Gastroesophageal sphincter (tissue), 4 donors: ENCODE measurements around the gene TPD52L1. TPM values are rescaled to one million over a fixed set of nuclear protein-coding genes. Genes with fewer than 3 reads are reported as not detected.
"Not testable (repeated sequence)": the region's sequence is repeated elsewhere in the genome, so short reads cannot be mapped to it uniquely, and the experiment has no call there.

ENCODE experiments used
- ATAC-seq: fragments of 150-250 bp; one replicate; pipeline ENCODE4 v1.9.1; 2016; ENCODE audit warnings: mild to moderate bottlenecking, moderate library complexity
- H3K27ac ChIP-seq, 4 donors: fragments of 200-600 bp; sonication (generic) in 3 of 4; 1 replicate in 3 of 4; 2 replicates in 1 of 4; pipeline ENCODE4 v1.5.1; 2016 to 2019
- H3K27me3 ChIP-seq: fragments of 200-600 bp; sonication (generic); one replicate; pipeline ENCODE4 v1.5.1; 2019
- H3K36me3 ChIP-seq, 2 donors: fragments of 200-600 bp; sonication (generic); one replicate each; pipeline ENCODE4 v1.5.1; 2019; ENCODE audit warnings: control low read depth in 1 of 2
- H3K4me1 ChIP-seq, 3 donors: fragments of 200-600 bp; sonication (generic); 1 replicate in 2 of 3; 2 replicates in 1 of 3; pipeline ENCODE4 v1.5.1; 2016 to 2019; ENCODE audit warnings: control low read depth in 2 of 3
- H3K4me3 ChIP-seq, 2 donors: fragments of 200-600 bp; sonication (generic); one replicate each; pipeline ENCODE4 v1.5.1; 2019; ENCODE audit warnings: mild to moderate bottlenecking in 1 of 2, moderate library complexity in 1 of 2
- H3K9me3 ChIP-seq, 3 donors: fragments of 200-600 bp; sonication (generic); one replicate each; pipeline ENCODE4 v1.5.1; 2017 to 2019; ENCODE audit warnings: control low read depth in 2 of 3
- EP300 ChIP-seq: sonication (generic); formaldehyde crosslinking; IDR thresholded peaks from one replicate; pipeline ENCODE4 v1.6.1; 2017; ENCODE audit warnings: antibody characterized with exemption, mild to moderate bottlenecking
- POLR2A ChIP-seq, 2 donors: fragments of 450-650 bp; IDR thresholded peaks; one replicate each; pipeline ENCODE4 v1.6.1; 2017; ENCODE audit warnings: antibody characterized with exemption in 2 of 2, mild to moderate bottlenecking in 2 of 2, moderate library complexity in 1 of 2
- POLR2AphosphoS5 ChIP-seq: sonication (generic); formaldehyde crosslinking; IDR thresholded peaks from one replicate; pipeline ENCODE4 v1.6.1; 2017; ENCODE audit warnings: antibody characterized with exemption
- WGBS, 2 donors: methylation state at CpG; one replicate each; pipeline ENCODE4 v1.1.5; 2018; ENCODE audit warnings: low coverage in 1 of 2; 5-methylcytosine and 5-hydroxymethylcytosine counted together
- total RNA-seq, 4 donors: library from RNA; depleted of rRNA; stranded (reverse); fragments of >200 nt; gene quantifications; one replicate each; pipeline ENCODE4 v1.1.0, GENCODE V29; 2016
- TF ChIP-seq, protein P1 (sequence below), 4 experiments: fragments of 200-600 bp in 2 of 4; fragments of 450-650 bp in 2 of 4; sonication (generic) in 1 of 4; IDR thresholded peaks; one replicate each; pipeline ENCODE4 v1.5.1; 2017 to 2019; ENCODE audit warnings: antibody characterized with exemption in 4 of 4, mild to moderate bottlenecking in 2 of 4, moderate library complexity in 2 of 4

Gene TPD52L1
- total RNA-seq, 4 donors from 2014 or later = 11.2 to 59.7 (median 20.2) TPM

- H3K27me3 ChIP-seq = no peaks in the 10 kb centered on the region
- H3K9me3 ChIP-seq = peaks cover 0 to 9% (median 0%) of the 10 kb centered on the region in 3 donors
- H3K4me3 ChIP-seq = no peak overlapping the region
- 86 to 100% methylated on average over 1 of the region's 1 CpG for WGBS, 2 donors
- H3K36me3 ChIP-seq = peaks cover 0 to 67% of the 10 kb centered on the region in 2 donors
- TF ChIP-seq EP300 (no peak), POLR2A (IDR thresholded peaks at IDR 0.05) (no peak)
- TF ChIP-seq, protein P1, sequence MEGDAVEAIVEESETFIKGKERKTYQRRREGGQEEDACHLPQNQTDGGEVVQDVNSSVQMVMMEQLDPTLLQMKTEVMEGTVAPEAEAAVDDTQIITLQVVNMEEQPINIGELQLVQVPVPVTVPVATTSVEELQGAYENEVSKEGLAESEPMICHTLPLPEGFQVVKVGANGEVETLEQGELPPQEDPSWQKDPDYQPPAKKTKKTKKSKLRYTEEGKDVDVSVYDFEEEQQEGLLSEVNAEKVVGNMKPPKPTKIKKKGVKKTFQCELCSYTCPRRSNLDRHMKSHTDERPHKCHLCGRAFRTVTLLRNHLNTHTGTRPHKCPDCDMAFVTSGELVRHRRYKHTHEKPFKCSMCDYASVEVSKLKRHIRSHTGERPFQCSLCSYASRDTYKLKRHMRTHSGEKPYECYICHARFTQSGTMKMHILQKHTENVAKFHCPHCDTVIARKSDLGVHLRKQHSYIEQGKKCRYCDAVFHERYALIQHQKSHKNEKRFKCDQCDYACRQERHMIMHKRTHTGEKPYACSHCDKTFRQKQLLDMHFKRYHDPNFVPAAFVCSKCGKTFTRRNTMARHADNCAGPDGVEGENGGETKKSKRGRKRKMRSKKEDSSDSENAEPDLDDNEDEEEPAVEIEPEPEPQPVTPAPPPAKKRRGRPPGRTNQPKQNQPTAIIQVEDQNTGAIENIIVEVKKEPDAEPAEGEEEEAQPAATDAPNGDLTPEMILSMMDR (IDR thresholded peaks at IDR 0.05) = no peak
- no peaks in the 10 kb centered on the region for H3K4me1 ChIP-seq
- ATAC-seq = no peak
- no peak overlapping the region for H3K27ac ChIP-seq
These were observed 124.3 kb downstream of the TPD52L1 start for GRCh38 chr6:125277838-125278237.

- H3K27ac ChIP-seq = no peak overlapping the region
- no peaks in the 10 kb centered on the region for H3K27me3 ChIP-seq
- 92% methylated on average over 3 of the region's 7 CpGs; no CpG with 5 or more reads in 1 of the 2 donors for WGBS, 2 donors
- H3K4me1 ChIP-seq = no peaks in the 10 kb centered on the region
- no peak overlapping the region for H3K4me3 ChIP-seq
- H3K9me3 ChIP-seq = peaks cover 0 to 9% (median 0%) of the 10 kb centered on the region in 3 donors
- TF ChIP-seq POLR2A (IDR thresholded peaks at IDR 0.05) (no peak), EP300 (no peak), POLR2AphosphoS5 (no peak)
- TF ChIP-seq, protein P1 (IDR thresholded peaks at IDR 0.05) = no peak
- ATAC-seq = no peak
- H3K36me3 ChIP-seq = peaks cover 0 to 63% of the 10 kb centered on the region in 2 donors
These were observed 126.4 kb downstream of the TPD52L1 start for GRCh38 chr6:125279961-125280360.

GRCh38 chr6:125280370-125281035, 126.9 kb downstream of the TPD52L1 start:
- Histone ChIP-seq H3K36me3 (peaks cover 0 to 62% of the 10 kb centered on the region in 2 donors), H3K9me3 (peaks cover 0 to 12% (median 0%) of the 10 kb centered on the region in 3 donors)
- not testable (repeated sequence) for H3K4me1 ChIP-seq, H3K27me3 ChIP-seq, ATAC-seq, H3K4me3 ChIP-seq, H3K27ac ChIP-seq
- 100% methylated on average over 1 of the region's 11 CpGs; no CpG with 5 or more reads in 1 of the 2 donors for WGBS, 2 donors

DNA sequence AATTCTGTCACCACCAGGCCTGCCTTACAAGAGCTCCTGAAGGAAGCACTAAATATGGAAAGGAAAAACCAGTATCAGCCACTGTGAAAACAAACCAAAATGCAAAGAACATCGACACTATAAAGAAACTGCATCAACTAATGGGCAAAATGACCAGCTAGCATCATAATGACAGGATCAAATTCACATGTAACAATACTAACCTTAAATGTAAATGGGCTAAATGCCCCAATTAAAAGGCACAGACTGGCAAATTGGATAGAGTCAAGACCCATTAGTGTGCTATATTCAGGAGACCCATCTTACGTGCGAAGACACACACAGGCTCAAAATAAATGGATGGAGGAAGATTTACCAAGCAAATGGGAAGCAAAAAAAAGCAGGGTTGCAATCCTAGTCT, 128.9 kb downstream of the TPD52L1 start:
- Histone ChIP-seq H3K9me3 (peaks cover 0 to 16% (median 0%) of the 10 kb centered on the region in 3 donors), H3K36me3 (peaks cover 0 to 64% of the 10 kb centered on the region in 2 donors)
- 89 to 98% methylated on average over 3 of the region's 3 CpGs for WGBS, 2 donors
- not testable (repeated sequence) for ATAC-seq, H3K27ac ChIP-seq, H3K4me1 ChIP-seq, H3K27me3 ChIP-seq, H3K4me3 ChIP-seq

GRCh38 chr6:125285353-125285752, 131.8 kb downstream of the TPD52L1 start:
- Histone ChIP-seq H3K4me1 (no peaks in the 10 kb centered on the region), H3K4me3 (no peak overlapping the region), H3K9me3 (peaks cover 0 to 15% (median 0%) of the 10 kb centered on the region in 3 donors), H3K36me3 (peaks cover 0 to 75% of the 10 kb centered on the region in 2 donors), H3K27me3 (no peaks in the 10 kb centered on the region), H3K27ac (no peak overlapping the region)
- 100% methylated on average over 1 of the region's 1 CpG for WGBS, 2 donors
- TF ChIP-seq, protein P1 (IDR thresholded peaks at IDR 0.05) = no peak
- TF ChIP-seq EP300 (no peak), POLR2AphosphoS5 (no peak), POLR2A (IDR thresholded peaks at IDR 0.05) (no peak)
- ATAC-seq = no peak

DNA sequence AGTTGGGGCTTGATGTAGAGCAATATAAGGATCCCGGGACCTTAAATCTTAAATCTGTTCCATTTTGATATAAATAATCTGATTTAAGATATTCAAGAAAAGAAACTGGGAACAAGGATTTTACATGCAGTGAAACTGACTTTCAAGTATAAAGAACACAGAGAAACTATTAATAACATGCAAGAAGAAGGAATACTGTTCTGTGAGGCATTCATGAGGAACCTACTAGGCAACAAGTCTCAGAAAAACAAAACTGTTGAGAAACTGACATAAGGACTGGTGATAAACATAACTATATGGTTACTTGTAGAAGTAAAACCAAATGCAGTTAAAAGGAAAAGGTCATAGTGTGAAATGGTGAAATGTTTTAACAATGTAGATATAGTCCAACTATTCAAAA, 132.4 kb downstream of the TPD52L1 start:
- H3K27ac ChIP-seq = no peak overlapping the region
- no peak for TF ChIP-seq EP300
- TF ChIP-seq, protein P1 (IDR thresholded peaks at IDR 0.05) = no peak
- TF ChIP-seq POLR2AphosphoS5 = no peak
- TF ChIP-seq POLR2A (IDR thresholded peaks at IDR 0.05) = no peak

More for the DNA sequence above, 132.4 kb downstream of the TPD52L1 start:
- H3K4me1 ChIP-seq = no peaks in the 10 kb centered on the region
- H3K4me3 ChIP-seq = no peak overlapping the region
- peaks cover 0 to 9% (median 0%) of the 10 kb centered on the region in 3 donors for H3K9me3 ChIP-seq
- WGBS, 2 donors = 90 to 100% methylated on average over 1 of the region's 1 CpG
- ATAC-seq = no peak
- H3K36me3 ChIP-seq = peaks cover 0 to 74% of the 10 kb centered on the region in 2 donors
- no peaks in the 10 kb centered on the region for H3K27me3 ChIP-seq
